A172 (cell line): ENCODE results near the gene NKPD1. TPM values are rescaled to one million over a fixed set of nuclear protein-coding genes. Genes with fewer than 3 reads are reported as not detected.

Experiments
- DNase-seq: peaks from one replicate; pipeline ENCODE4 v3.0.0-alpha.2; 2015; ENCODE audit warnings: low spot score
- total RNA-seq: library from RNA; depleted of rRNA; stranded (reverse); fragments of >200 nt; shearing (Covaris generic); gene quantifications from 2 replicates; pipeline ENCODE4 v1.2.3, GENCODE V29; 2014; rRNA removed

NKPD1 gene
- total RNA-seq, 1 experiment from 2014 or later: not detected

- no peak for DNase-seq
Observed at GRCh38 chr19:45118106-45118505, 42.7 kb downstream of the NKPD1 start.

DNA sequence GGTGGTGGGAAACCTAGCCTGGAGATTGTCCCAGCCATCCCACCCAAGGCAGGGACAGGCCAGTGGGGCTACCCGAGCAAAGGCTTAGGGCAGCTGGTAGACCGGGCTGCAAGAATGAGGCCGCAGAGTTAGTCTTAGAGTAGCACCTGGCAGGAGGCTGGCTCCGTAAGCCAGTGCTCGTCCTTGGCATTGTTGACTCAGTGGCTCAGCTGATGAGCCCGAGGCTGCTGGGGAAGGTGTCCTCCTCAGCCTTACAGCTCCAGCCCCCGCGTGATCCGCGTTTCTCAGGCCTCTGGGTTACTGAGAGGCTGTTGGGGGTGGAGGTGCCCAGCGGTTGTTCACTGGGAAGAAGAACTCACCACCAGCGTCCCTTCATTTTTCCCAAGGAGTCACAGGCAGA, 43.1 kb downstream of the NKPD1 start:
- no peak for DNase-seq

GRCh38 chr19:45117167-45117594, 43.6 kb downstream of the NKPD1 start:
- DNase-seq: no peak

- DNase-seq: no peak
Observed at GRCh38 chr19:45115809-45116615, 44.8 kb downstream of the NKPD1 start.

- DNase-seq: no peak
Observed at GRCh38 chr19:45114116-45114515, 46.7 kb downstream of the NKPD1 start.

DNA sequence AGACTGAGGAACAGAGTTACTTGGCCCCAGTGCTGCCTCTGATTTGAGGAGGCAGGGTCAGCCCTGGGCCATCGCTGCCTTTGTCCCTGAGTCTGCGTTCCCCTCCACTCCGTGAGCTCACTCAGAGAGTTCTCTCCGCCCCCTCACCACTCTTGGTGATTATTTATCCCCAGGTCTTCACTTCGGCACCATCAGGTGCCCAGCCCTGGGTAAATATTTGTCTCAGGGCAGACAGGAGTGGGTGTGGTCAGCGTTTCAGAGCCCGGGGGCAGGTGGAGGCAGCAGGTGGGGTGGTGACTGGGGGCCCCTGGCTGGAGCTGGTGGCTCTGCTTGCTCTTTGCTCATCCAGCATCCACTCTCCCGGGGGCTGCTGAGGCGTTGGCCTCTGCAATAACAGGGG, 47.2 kb downstream of the NKPD1 start:
- DNase-seq: no peak

- DNase-seq: no peak
Observed at GRCh38 chr19:45112111-45112827, 48.5 kb downstream of the NKPD1 start.

Other genes starting within 250 kb of the NKPD1 start
- not detected in 2 replicates for gene APOC1, start 246.4 kb downstream of the NKPD1 start, total RNA-seq
- gene APOC4, start 218.7 kb downstream of the NKPD1 start, total RNA-seq: not detected in 2 replicates
- not detected in 2 replicates for gene APOC2, start 214.9 kb downstream of the NKPD1 start, total RNA-seq
- gene CLPTM1, start 205.6 kb downstream of the NKPD1 start, total RNA-seq: 23.3 and 28.1 TPM in 2 replicates
- 6.0 and 9.3 TPM in 2 replicates for gene RELB, start 159.5 kb downstream of the NKPD1 start, total RNA-seq
- 29.9 and 42.5 TPM in 2 replicates for gene CLASRP, start 121.9 kb downstream of the NKPD1 start, total RNA-seq
- gene ZNF296, start 84.5 kb downstream of the NKPD1 start, total RNA-seq: 0.19 TPM in 1 of 2 replicates, not detected in the other
- 17.1 and 29.6 TPM in 2 replicates for gene GEMIN7, start 81.7 kb downstream of the NKPD1 start, total RNA-seq
- 25.1 and 28.0 TPM in 2 replicates for gene PPP1R37, start 67.8 kb downstream of the NKPD1 start, total RNA-seq
- 6.9 TPM in 2 replicates for gene TRAPPC6A, start 17.3 kb upstream of the NKPD1 start, total RNA-seq
- 0.19 and 4.7 TPM in 2 replicates for gene BLOC1S3, start 17.8 kb upstream of the NKPD1 start, total RNA-seq
- gene EXOC3L2, start 84.4 kb upstream of the NKPD1 start, total RNA-seq: 0.34 TPM in 1 of 2 replicates, not detected in the other
- gene MARK4, start 90.3 kb upstream of the NKPD1 start, total RNA-seq: 4.6 and 5.6 TPM in 2 replicates
- not detected in 2 replicates for gene CKM, start 161.9 kb upstream of the NKPD1 start, total RNA-seq
- gene KLC3, start 179.8 kb upstream of the NKPD1 start, total RNA-seq: not detected in 2 replicates
- gene ERCC2, start 209.6 kb upstream of the NKPD1 start, total RNA-seq: 19.5 and 23.1 TPM in 2 replicates
- gene PPP1R13L, start 244.1 kb upstream of the NKPD1 start, total RNA-seq: 19.9 and 27.8 TPM in 2 replicates
- gene POLR1G, start 245.7 kb upstream of the NKPD1 start, total RNA-seq: 15.2 TPM in 2 replicates